Body of pancreas (tissue), 4 donors: ENCODE measurements around the gene COA7.

ENCODE experiments used
- CTCF ChIP-seq, 7 experiments: fragments of 450-650 bp in 4 of 7; fragments of 200-600 bp in 3 of 7; sonication (generic) in 3 of 7; IDR thresholded peaks; one replicate each; pipeline ENCODE4 v1.5.1; 2016 to 2019; ENCODE audit warnings: antibody characterized with exemption in 7 of 7
- POLR2A ChIP-seq, 3 donors: fragments of 450-650 bp; IDR thresholded peaks; one replicate each; pipeline ENCODE4 v1.6.1; 2016; ENCODE audit warnings: antibody characterized with exemption in 3 of 3, mild to moderate bottlenecking in 2 of 3

GRCh38 chr1:52733368-52733767, 35.2 kb upstream of the COA7 start:
- TF ChIP-seq CTCF (IDR thresholded peaks at IDR 0.05) = no peak
- TF ChIP-seq POLR2A (IDR thresholded peaks at IDR 0.05) = no peak
